ENCODE results near the gene EPHB3. TPM values are rescaled to one million over a fixed set of nuclear protein-coding genes. Genes with fewer than 3 reads are reported as not detected.

EPHB3 gene
- total and polyA plus RNA-seq, 10 of the 15 experiments (the other 5 are each of a cell fraction or from before 2014, with no cell fraction given): 0.09 TPM; not detected in 9

- POLR2A ChIA-PET: no interaction called here
- Histone ChIP-seq H3K4me1 (ENCODE audit: control insufficient read depth, insufficient read depth, low read length) (no peaks in the 10 kb centered on the region), H3K9me3 (replicated peaks; ENCODE audit: control insufficient read depth, insufficient read depth, low read length) (no peaks in the 10 kb centered on the region), H3K36me3 (ENCODE audit: control insufficient read depth in 2 of 2, insufficient read depth in 2 of 2, low read length in 1 of 2) (no peaks in the 10 kb centered on the region), H3K27ac (ENCODE audit: control insufficient read depth, insufficient read depth) (no peak overlapping the region), H3K9ac (ENCODE audit: control insufficient read depth, insufficient read depth, low read length) (no peak overlapping the region), H3K79me2 (ENCODE audit: control insufficient read depth, insufficient read depth, low read length) (no peaks in the 10 kb centered on the region), H3K4me2 (ENCODE audit: control insufficient read depth, insufficient read depth) (no peak overlapping the region), H3K27me3 (replicated peaks in 1 of 2; ENCODE audit: control insufficient read depth in 2 of 2, insufficient read depth in 2 of 2, low read length in 1 of 2) (peaks cover 3 to 4% of the 10 kb centered on the region in 2 experiments; a peak in 3 of 4 replicates), H2AFZ (ENCODE audit: control insufficient read depth, low read depth, low read length) (no peak overlapping the region), H3K4me3 (no peak overlapping the region), H4K20me1 (ENCODE audit: control insufficient read depth, insufficient read depth) (no peaks in the 10 kb centered on the region)
- ATAC-seq (no peak), FAIRE-seq (no peak), DNase-seq (ENCODE audit: low read depth, low spot score) (no peak)
- CTCF ChIA-PET: no interaction called here
- RAD21 ChIA-PET (ENCODE audit: unreplicated experiment): no interaction called here
- TF ChIP-seq MEF2A (IDR thresholded peaks at IDR 0.05; ENCODE audit: insufficient read depth, low read depth, low read length) (no peak), ATF7 (IDR thresholded peaks at IDR 0.05; ENCODE audit: low read depth) (no peak), GABPA (IDR thresholded peaks at IDR 0.05; ENCODE audit: low read depth) (no peak), CEBPZ (IDR thresholded peaks at IDR 0.05; ENCODE audit: low read depth, low read length) (no peak), PBX3 (IDR thresholded peaks at IDR 0.05; ENCODE audit: insufficient replicate concordance, low read depth, low read length) (no peak)
- WGBS (ENCODE audit: insufficient coverage, insufficient replicate concordance, low lambda C conversion rate, missing lambda C conversion rate): 24% methylated on average over 42 of the region's 80 CpGs
- SMC1A ChIA-PET (ENCODE audit: uncharacterized antibody, unreplicated experiment): no interaction called here
- in situ Hi-C loops (cut with MboI): no loop called here
- no TSS peak for BruUV-seq (replicated peaks)
- intact Hi-C loops (cut with micrococcal nuclease; ENCODE audit: unreplicated experiment): no loop called here
Measured at GRCh38 chr3:184583578-184584451, 22.2 kb downstream of the EPHB3 start.

All from GM12878 (cell line).